GM10248 (cell line): ENCODE data around the gene SHISAL1.

Experiments used
- CTCF ChIA-PET: fragments of 300-600 bp; sonication (Branson Sonifier 250); formaldehyde crosslinking; extraction: SDS; loops from one replicate; lab custom pipeline; 2021; ENCODE audit warnings: antibody characterized with exemption; lab: Yijun Ruan, JAX
- POLR2A ChIA-PET: fragments of 350-650 bp; sonication (Branson Sonifier 250); formaldehyde crosslinking; extraction: SDS; loops from one replicate; lab custom pipeline; 2020; ENCODE audit warnings: antibody characterized with exemption; lab: Yijun Ruan, JAX
- DNase-seq: peaks from one replicate; pipeline ENCODE4 v3.0.0; 2012; ENCODE audit errors: extremely low spot score
- CTCF ChIP-seq: IDR thresholded peaks from 2 replicates; pipeline ENCODE4 v1.5.1; 2012; ENCODE audit warnings: mild to moderate bottlenecking, low read depth; ENCODE audit errors: extremely low read depth, missing control alignments, control extremely low read depth

The SHISAL1 gene

DNA sequence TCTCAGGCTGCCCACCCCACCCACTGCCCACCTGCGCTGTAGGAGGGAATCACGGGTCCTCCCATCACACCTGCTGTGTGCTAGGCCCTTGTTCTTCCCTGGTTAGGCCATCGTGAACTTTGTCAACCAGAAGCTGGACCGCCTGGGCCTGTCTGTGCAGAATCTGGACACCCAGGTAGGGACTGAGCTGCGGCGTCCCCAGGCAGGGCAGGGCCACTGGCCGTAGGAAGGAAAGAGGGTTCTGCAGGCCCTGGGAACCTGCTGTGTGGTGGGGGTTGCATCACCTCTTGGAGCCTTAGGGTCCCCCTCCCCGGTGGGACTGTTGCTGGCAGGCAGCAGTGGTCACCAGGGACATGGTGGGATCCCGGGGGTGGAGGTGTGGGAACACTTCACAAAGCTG is 116.5 kb downstream of the SHISAL1 start:
- no peak for TF ChIP-seq CTCF
- DNase-seq: no peak
- ChIA-PET CTCF (interaction anchor here (1.3 to 2.0 kb wide), 2 partner anchors 203 to 250 kb away, joined by 3 to 6 read pairs; no protein-coding TSS in a partner anchor), POLR2A (no interaction called here)

DNA sequence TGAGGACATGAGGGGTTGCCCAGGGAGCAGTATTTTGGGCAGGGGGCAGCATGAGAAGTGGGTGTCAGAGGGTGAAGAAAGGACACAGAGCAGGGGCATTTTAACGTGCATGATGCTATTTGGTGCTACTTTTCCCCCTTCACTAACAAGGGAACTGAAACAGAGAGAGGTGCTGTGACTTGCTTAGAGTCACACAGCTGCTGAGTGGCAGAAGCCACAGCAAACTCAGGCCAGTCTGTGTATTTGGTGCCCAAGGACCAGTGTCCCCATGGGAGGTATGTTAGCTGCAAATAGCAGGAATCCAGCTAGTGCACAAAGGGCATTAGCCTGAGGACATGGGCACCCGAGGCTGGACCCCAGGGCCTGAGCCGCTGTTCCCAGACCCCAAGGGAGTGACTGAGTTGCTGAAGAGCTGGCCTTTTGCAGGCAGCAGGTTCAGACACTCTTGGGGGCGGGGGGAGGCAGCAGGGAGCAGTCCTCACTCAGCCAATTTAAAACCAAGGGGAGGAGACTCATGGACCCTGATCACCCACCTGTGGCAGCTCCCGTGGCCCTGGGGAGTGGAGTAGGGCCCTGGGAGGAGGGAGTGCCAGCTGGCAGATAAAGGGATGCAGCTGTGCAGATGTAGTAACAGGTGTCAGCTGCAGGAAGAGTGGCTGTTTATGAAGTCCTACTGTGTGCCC is 117.4 kb downstream of the SHISAL1 start:
- ChIA-PET CTCF (interaction anchor here (1.1 to 2.0 kb wide), 2 partner anchors 202 to 250 kb away, joined by 4 to 6 read pairs; no protein-coding TSS in a partner anchor), POLR2A (interaction anchor here (0.6 kb wide), 1 partner anchor 21 kb away, joined by 3 read pairs; no protein-coding TSS in a partner anchor)
- no peak for TF ChIP-seq CTCF
- DNase-seq: no peak

- CTCF ChIA-PET: no interaction called here
These were observed 118.2 kb downstream of the SHISAL1 start for GRCh38 chr22:44194569-44194968.

More at GRCh38 chr22:44194569-44194968, 118.2 kb downstream of the SHISAL1 start:
- no peak for DNase-seq
- no peak for TF ChIP-seq CTCF
- POLR2A ChIA-PET: interaction anchor here (0.6 kb wide), 1 partner anchor 21 kb away, joined by 3 read pairs; no protein-coding TSS in a partner anchor
